NCI-H146 treated with DMSO at 0.1 percent for 48 hours (cell line): ENCODE data around the gene GSG1L.

Experiments
- DNase-seq: peaks from one replicate; lab custom pipeline; 2025; ENCODE audit not compliant: unreplicated experiment; lab: John Stamatoyannopoulos, UW

Gene GSG1L

DNA sequence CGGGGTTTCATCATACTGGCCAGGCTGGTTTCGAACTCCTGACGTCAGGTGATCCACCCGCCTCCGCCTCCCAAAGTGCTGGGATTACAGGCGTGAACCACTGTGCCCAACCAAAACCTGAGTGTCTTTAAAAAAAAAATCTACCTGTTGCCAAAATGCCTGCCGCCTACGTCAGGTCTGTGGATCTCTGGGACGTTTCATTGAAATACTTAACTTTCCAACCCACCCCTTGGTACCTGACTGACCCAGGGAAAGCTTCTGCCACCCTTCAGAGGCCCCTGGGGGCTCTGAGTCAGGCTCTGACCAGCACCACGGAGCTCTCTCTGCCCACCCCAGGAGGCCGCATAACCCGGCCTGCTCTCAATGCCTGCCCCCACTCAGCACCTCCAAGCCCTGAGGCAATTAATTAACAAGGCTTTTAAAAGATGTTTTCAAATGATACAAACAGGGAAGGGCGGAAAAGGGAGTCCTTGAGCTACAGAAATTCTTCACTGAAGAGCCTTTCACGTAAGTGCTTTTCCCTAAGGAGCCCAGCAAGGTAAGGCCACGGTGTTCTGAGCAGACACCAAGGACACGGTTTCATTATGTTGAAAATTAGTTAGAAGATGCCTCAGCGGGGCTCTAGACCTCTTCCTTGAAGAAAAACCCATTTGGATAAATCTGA lies 29.3 kb upstream of the GSG1L start:
- DNase-seq, result no peak

DNA sequence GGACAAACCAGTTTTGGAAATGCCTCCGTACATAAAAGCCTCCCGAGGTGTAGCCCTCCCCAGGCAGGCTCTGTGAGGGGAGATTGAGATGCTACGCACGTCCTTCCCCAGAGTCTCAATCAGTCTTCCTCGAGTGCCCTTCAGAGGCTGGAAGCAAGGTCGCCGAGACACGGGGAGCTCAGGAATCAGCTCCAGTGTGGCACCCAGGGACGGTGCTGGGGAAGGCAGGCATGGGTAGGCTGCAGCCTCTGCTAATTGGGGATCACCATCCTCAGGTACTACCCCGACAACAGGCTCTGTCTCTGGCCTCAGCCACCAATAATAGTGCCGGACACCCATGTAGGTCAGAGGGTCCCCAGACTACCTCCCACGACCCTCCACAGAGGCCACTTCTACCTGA lies 28.1 kb upstream of the GSG1L start:
- no peak for DNase-seq

DNA sequence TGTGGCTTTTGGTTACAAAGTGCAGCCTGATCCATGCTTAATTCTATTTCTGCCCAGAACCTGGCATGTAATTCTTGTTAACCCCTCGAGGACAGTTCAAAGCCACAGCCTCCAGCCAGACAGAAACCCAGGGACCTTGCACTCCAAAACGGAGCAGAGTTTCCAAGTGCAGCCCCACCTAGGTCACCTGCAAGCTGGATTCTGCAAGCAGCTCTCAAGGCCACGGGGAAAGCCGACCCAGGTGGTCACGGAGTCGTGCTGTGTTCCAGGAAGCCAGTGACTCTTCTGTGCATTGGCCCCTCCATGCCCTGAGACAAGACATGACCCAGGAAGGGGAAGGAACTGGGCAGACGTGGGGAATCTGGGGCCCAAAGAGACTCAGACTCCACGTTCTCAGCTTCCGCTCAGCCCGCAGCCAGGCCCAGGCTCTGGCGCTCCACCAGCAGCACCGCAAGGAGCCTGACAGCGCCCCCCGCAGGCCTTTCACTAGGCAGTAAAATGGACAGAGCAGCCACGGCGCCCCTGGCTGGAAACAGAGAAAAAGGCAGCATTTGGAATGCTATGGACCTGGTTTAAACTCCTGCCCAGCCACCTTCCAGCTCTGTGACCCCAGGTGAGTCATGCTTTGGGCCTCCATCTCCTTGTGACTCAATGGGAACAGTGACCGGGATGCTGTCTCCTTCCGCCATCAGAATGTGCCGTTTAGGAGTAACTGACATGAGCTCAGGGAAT lies 27.3 kb upstream of the GSG1L start:
- no peak for DNase-seq

DNA sequence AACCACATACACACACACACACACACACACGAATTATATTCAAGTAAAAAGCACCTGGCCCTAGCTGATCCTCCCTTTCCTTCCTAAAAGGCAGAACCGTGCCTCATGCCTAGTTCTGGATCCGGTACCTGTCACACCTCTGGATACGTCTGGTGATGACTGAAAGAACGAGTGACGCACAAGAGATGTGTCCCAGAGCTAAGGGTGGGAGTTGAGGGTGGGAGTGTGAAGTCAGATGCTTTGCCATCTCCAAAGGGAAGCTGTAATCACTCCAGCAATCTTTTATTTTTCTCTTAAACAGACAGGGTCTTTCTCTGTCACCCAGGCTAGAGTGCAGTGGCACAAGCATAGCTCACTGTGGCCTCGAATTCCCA lies 26.5 kb upstream of the GSG1L start:
- DNase-seq, result no peak

DNA sequence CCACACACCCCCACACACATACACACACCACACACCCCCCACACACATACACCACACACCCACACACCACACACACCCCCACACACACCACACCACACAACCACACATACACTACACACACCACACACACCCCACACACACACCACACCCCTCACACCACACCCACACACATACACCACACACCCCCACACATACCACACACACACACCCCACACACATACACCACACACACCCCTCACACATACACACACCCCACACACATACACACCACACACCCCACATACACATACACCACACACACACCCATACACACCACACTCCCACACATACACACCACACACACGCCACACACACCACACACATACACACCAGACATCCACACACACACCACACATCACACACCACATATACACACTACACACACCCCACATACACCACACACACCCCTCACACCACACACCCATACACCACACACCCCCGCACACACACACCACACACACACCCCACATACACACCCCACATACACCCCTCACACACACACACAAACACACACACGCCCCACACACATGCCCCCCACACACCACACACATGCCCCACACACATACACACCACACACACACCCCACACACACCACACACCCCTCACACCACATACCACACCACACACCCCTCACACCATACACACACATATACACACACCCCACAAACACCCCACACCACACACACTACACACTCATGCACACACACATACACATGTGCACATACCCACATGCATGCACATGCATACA lies 25.9 kb upstream of the GSG1L start:
- no peak for DNase-seq

DNA sequence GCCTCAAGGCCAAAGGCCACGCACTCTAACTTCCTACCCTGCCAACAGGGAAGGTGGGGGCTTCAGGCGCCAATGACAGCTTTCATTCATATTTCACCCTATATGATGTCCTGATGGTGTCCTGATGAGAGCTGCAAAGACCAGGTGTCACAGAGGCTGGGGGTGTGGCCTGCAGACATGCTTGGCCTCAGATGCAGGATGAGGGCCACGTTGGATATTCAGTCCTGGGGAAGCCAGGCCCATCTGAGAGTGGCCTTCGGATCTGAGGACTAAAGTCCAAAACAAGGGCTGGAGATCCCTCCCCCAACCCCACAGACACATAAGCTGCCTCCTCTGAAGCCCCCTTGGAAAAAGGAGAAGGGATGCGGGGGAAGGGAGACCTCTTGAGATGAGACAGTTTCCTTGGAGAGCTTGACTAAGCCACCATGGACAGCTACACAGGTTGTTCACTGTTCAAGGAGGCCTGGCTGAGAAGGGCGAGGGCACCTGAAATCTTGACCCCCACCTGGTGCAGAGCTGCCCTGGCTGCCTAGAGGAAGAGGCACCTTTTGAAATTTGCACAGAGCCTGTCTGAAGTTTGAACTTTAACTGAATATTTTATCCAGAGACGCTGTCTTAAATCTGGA lies 24.3 kb upstream of the GSG1L start:
- no peak for DNase-seq

DNA sequence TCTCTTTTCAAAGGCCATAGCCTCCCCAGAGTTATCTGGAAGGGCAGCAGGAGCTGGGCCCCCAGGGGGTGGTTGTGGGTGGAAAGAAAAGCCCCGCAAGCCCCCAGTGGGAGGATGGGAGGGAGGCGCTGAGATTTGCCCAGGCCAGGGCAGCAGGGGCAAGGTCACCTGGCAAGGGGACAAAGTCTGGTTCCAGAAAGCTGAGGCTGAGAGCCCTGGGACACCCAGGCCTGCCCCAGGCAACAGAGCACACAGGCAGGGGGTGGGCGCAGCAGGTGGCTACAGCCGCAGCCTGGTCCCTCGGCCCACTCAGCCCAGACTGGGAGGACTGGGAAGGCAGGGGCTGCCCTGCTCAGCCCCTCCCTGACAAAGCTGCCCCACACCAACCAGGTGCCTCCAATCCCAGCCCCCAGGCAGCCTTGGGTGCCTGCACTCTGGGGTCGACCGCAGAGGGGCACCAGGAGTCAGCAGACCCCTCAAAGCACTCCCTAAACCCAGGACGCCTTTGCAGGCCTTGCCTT lies 23.7 kb upstream of the GSG1L start:
- no peak for DNase-seq

DNA sequence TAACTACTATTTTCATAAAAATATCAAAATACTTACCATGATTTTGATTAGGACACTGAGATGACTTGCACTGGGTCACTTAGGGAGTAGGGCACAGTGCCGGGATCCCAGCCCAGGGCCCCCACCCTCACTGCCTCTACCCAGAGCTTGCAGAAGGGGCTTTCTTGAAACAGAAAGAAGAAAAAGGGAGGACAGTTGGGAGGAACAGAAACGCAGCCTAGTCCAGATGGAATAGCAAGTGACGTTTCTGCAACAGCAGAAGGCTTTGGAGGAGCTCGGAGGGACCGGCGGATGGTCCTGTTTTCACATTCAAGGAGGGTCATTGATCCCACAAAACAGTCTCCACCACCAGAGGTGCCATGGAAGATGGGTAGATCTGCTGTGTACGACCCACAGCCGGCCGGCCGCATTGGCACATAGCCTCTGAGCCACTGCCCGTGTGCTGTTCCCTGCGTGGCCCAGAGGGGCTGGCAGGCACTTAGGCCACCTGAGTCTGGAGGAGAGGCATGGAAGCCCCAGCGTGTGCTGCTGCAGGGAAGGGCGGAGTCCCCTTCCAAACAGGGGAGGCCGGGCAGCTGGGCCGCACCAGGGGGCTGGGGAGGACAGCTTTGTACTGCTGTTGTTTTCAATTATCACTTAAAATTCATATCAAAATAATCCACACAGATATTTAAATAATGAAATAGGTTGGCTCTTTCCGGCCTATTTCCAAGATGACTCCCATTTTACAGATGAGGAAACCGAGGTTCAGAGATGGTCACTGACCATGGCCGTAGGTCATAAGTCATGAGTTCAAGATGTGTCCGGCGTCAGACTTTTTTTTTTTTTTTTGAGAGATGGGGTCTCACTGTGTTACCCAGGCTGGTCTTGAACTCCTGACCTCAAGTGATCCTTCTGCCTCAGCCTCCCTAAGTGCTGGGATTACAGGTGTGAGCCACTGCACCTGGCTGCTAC lies 22.9 kb upstream of the GSG1L start:
- no peak for DNase-seq

DNA sequence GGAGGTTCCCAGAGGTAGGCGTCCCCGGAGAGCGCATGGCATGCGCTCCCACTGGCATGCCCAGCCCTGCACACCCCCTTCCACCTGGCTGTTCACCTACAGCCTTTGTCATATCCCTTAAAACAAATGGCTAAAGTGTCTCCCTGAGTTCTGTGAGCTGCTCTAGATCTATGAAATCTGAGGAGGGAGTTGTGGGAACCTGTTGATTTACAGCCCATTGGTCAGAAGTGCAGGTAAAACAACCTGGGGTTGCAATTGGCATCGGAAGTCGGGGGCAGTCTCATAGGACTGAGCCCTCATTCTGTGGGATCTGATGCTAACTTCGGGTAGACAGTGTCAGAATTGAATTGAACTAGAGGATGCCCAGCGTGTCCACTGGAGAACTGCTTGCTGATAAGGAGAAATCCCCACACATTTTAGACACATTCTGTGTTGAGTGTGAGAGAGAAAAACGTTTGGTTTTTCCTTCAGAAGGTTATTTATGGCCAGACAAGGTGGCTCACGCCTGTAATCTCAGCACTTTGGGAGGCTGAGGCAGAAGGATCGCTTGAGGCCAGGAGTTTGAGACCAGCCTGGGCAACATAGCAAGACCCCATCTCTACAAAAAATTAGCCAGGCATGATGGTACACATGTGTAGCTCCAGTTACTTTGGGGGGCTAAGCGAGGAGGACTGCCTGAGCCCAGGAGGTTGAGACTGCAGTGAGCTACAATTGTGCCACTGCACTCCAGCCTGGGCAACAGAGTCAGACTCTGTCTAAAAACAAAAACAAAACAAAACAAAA lies 22.1 kb upstream of the GSG1L start:
- DNase-seq, result no peak

DNA sequence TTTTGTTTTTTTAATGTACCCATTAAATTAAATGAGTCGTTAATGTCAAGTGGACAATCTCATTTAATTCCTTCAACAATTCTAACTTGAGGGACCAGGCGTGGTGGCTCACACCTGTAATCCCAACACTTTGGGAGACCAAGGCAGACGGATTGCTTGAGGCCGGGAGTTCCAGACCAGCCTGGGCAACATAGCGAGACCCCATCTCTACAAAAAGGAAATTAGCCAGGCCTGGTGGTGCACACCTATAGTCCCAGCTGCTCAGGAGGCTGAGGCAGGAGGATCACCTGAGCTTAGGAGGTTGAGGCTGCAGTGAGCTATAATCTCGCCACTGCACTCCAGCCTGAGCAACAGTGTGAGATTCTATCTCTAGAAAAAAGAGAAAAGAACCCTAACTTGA lies 20.7 kb upstream of the GSG1L start:
- no peak for DNase-seq

DNA sequence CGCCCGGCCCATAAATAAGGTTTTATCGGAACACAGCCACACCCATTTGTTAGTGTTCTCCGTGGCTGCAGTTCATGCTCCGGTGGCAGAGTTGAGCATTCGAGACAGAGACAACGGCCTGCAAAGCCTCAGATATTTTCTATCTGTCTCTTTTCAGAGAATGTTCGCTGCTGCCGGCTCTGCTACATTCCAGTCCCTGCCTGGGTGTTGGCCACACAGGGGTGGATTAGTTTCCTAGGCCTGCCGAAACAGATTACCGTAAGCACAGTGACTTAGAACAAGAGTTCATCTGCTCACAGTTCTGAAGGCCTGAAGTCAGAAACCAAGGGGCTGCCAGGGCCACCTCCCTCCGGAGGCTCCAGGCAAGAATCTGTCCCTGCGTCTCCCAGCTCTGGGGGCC lies 19.1 kb upstream of the GSG1L start:
- DNase-seq, result no peak

DNA sequence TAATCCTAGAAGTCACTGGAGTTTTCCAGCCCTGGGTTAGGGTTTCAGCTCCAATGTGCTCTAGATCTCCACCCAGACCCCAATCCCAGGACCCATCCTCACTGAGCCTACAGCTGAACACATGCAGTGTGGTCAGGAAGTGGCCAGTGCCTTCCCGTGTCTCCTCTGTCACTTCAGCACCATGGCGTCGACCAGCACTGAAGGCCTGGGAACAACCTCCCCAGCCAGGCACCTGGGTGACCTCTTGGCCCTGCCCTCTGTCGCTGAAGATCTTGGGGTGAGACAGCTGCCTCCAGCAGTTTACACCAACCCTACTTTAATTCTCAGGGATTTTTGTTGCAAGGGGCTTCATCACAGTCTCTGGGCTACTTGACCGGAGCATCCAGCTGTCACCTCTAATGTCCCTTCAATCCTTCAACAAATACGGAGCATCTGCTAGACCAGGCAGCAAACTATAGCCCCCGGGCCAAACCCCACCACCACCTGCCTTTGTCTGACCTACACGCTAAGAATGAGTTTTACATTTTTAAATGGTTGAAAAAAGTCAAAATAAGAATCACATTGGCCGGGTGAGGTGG lies 18.0 kb upstream of the GSG1L start:
- no peak for DNase-seq

DNA sequence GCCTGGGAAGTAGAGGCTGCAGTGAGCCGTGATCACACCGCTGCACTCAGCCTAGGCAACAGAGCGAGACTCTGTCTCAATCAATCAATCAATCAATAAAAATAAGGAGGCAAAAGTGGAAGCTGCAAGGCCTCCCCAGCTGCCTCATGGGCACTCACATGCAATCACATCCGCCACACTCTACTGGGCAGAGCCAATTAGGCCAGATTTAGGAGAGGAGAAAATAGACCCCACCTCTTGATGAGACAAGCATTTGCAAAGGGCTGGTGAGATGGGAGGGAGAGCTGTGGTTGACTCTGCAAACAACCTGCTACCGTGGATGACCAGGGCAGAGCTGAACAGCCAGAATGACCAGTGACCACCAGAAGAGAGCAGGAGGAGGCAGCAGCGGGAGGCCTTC lies 14.7 kb upstream of the GSG1L start:
- no peak for DNase-seq

DNA sequence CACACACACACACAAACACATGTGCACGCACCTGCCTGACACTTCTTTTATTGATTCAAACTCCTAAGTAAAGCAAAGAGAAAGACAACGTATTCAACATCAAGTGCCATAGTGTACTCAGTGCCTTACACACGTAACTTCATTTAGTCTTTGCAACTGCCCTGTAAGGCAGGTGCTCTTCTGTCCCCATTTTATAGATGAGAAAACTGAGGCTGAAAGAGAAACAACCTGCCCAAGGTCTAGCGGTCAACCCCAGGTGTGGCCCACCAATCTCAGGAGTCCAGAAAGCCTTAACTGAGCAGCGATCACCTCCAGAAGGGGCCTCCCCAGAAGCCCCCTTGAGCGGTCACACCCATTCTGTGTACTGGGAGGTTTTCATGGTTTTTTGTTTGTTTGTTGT lies 10.3 kb upstream of the GSG1L start:
- no peak for DNase-seq

DNA sequence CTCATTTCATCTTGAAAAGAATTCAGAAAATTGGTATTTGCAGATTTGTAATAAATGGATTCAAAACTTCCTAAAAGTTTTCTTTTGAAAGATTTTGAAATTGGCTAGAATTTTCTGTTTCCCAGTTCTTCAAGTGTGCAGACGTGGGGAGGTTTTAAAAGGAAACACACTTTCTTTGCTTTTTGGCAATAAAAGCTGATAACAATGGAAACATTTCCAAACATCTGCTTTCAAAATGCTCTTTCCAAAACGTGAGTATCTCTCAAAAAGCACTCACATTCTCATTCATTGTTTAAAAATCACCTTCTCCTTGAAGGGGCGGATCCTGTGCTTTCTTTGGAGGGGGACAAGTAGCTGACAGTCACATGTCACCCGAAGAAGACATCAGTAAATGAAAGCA lies 8.6 kb upstream of the GSG1L start:
- no peak for DNase-seq

DNA sequence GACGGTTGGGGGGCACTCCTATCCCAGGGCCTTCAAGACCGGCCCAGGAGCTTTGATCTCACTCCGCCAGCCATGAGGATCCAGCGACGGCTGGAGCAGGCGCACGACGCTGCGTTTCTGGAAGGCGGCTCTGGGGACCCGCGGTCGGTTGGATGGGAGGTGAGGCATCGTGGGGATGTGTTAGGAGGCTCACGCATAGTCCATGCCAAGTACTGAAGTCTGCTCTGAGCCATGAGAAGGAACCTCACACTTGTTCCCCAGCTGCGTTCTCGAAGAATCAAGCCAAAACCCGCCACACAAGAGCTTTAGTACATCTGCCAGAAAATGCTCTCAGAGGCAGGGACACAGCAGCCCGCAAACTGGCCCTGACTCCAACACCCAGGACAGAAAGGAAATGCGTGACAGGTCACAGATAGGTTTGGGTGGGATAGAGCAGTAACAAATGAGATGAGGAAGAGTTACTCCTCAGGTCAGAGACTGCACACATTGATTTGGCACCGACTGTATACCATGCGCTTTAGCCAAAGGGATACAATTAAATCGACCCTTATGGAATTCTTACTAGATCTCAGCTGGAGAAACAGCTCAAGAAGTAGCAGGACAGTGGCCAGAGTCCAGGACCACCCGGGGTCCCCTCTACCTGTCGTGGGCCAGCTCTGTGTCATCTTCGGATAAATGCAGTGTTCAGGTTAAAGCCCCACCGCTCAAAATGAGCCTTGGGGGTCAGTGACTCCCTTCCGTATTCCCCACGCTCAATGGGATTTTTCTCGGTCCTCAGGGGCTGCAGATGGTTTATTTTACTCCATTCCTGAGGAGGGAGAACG lies 6.7 kb upstream of the GSG1L start:
- no peak for DNase-seq

DNA sequence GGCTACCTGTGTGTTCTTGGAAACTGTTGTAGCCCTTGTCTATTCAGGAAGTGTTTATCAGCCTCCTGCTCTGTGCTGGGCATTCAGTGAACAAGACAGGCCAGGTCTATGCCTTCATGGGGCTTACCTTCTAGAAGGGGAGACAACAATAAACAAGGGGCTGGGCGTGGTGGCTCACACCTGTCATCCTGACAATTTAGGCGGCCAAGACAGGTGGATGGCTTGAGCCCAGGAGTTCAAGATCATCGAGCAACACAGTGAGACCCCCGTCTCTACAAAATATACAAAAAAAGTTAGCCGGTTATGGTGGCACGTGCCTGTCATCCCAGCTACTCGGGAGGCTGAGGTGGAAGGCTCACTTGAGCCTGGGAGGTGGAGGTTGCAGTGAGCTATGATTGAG lies 5.5 kb upstream of the GSG1L start:
- no peak for DNase-seq

DNA sequence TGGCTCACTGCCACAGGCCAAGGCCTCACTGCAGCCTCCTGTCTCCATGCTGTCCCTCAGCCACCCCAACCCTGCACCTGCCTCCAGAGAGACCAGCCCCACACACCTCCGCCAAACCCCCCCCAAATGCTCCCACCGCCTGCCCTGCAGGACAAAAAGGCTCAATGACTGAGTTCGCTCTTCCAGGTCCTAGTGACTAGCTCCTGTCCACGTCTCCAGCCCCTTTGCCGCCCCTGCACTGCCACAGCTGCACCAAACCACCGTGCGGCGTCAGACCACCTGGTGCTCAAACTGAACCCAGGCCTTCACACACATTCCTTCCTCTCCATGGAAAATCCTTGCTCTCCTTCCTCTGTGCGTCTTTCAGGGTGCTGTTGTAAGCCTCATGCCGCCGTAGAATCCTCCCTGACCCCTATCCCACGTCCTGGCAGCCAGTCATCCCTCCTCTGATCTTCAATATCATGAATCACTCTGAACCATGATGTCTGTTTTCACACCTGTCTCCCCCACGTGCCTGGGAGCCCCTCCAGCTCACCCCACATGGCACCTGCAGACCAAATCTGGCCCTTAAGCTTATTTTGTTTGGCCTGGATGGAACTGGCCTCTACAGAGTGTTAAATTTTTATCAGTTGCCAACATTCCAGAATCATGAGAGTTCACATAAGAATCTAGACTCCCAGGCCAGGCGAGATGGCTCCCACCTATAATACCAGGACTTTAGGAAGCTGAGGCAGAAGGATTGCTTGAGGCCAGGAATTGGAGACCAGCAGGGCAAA lies 4.3 kb upstream of the GSG1L start:
- DNase-seq, result no peak
